Fibroblast of lung (primary cell): ENCODE measurements around the gene LCN6. TPM values are rescaled to one million over a fixed set of nuclear protein-coding genes. Genes with fewer than 3 reads are reported as not detected.

Source experiments
- DNase-seq, 2 donors: peaks; one replicate each; pipeline versions ENCODE4 v3.0.0 to v3.0.0-alpha.2; 2010; ENCODE audit warnings: low read depth in 2 of 2
- H2AFZ ChIP-seq: 2 replicates; pipeline ENCODE4 v1.5.1; 2012; ENCODE audit warnings: low read length, control low read depth, inconsistent platforms
- H3K27ac ChIP-seq: 2 replicates; pipeline ENCODE4 v1.5.1; 2011; ENCODE audit warnings: low read length, control low read depth; ENCODE audit not compliant: insufficient read depth
- H3K27me3 ChIP-seq: 2 replicates; pipeline ENCODE4 v1.5.1; 2011; ENCODE audit warnings: mild to moderate bottlenecking, low read length; ENCODE audit not compliant: control insufficient read depth, insufficient read depth
- H3K36me3 ChIP-seq: 2 replicates; pipeline ENCODE4 v1.5.1; 2011; ENCODE audit warnings: low read length; ENCODE audit not compliant: control insufficient read depth, insufficient read depth
- H3K4me1 ChIP-seq: 2 replicates; pipeline ENCODE4 v1.5.1; 2011; ENCODE audit warnings: low read length; ENCODE audit not compliant: control insufficient read depth, insufficient read depth; ENCODE audit errors: extremely low read depth
- H3K4me2 ChIP-seq: 2 replicates; pipeline ENCODE4 v1.5.1; 2011; ENCODE audit warnings: low read length, control low read depth; ENCODE audit not compliant: insufficient read depth; ENCODE audit errors: extremely low read depth
- H3K4me3 ChIP-seq, 4 experiments: fragments of 200-600 bp in 1 of 4; sonication (generic) in 1 of 4; replicated peaks in 1 of 4; 2 replicates each; pipeline ENCODE4 v1.5.1; 2011 to 2016; ENCODE audit warnings: low read length in 4 of 4, low read depth in 3 of 4, mild to moderate bottlenecking in 3 of 4, control low read depth in 2 of 4, inconsistent platforms in 1 of 4, mixed read lengths in 1 of 4; ENCODE audit not compliant: insufficient read depth in 1 of 4; ENCODE audit errors: control extremely low read depth in 1 of 4
- H3K79me2 ChIP-seq: 2 replicates; pipeline ENCODE4 v1.5.1; 2012; ENCODE audit warnings: mild to moderate bottlenecking, low read length, inconsistent platforms; ENCODE audit not compliant: control insufficient read depth, insufficient read depth
- H3K9ac ChIP-seq: 2 replicates; pipeline ENCODE4 v1.5.1; 2011; ENCODE audit warnings: mild to moderate bottlenecking, low read length, control low read depth; ENCODE audit not compliant: insufficient read depth
- H3K9me3 ChIP-seq: 2 replicates; pipeline ENCODE4 v1.5.1; 2012; ENCODE audit warnings: low read depth, low read length; ENCODE audit not compliant: control insufficient read depth, insufficient read depth
- H4K20me1 ChIP-seq: 2 replicates; pipeline ENCODE4 v1.5.1; 2011; ENCODE audit warnings: low read length; ENCODE audit not compliant: control insufficient read depth, insufficient read depth; ENCODE audit errors: extremely low read depth
- CTCF ChIP-seq, 2 donors: IDR thresholded peaks in 1 of 2; conservative IDR thresholded peaks in 1 of 2; 1 replicate in 1 of 2; 2 replicates in 1 of 2; pipeline ENCODE4 v1.5.1; 2011 to 2012; ENCODE audit warnings: low read length in 2 of 2, control low read depth in 1 of 2, inconsistent platforms in 1 of 2, low read depth in 1 of 2, mild to moderate bottlenecking in 1 of 2
- EZH2 ChIP-seq: IDR thresholded peaks from 2 replicates; pipeline ENCODE4 v1.5.1; 2012; ENCODE audit warnings: low read length, control low read depth, mild to moderate bottlenecking; ENCODE audit errors: missing control alignments
- polyA plus RNA-seq, 2 donors: library from polyadenylated mRNA; depleted of rRNA in 1 of 2; stranded (reverse) in 1 of 2; unstranded in 1 of 2; fragments of >200 nt; gene quantifications; 2 replicates each; pipeline ENCODE4 v1.2.1, GENCODE V29; 2011 to 2012; ENCODE audit warnings: missing spikeins in 1 of 2
- total RNA-seq: library from RNA; depleted of rRNA; stranded (reverse); fragments of >200 nt; gene quantifications from 2 replicates; pipeline ENCODE4 v1.2.1, GENCODE V29; 2014

Gene LCN6
- total and polyA plus RNA-seq, 2 donors (not counting 1 experiment from before 2014, with no cell fraction given) = not detected

- no peak overlapping the region for H3K27ac ChIP-seq
- H3K4me1 ChIP-seq = peaks cover 14% of the 10 kb centered on the region
- no peak overlapping the region for H3K4me3 ChIP-seq
- no peak overlapping the region for H3K4me2 ChIP-seq
- no peak for DNase-seq
- H2AFZ ChIP-seq = no peak overlapping the region
- H3K79me2 ChIP-seq = peaks cover 39% of the 10 kb centered on the region
- no peaks in the 10 kb centered on the region for H3K27me3 ChIP-seq
- peaks cover 5% of the 10 kb centered on the region for H3K36me3 ChIP-seq
- H3K9ac ChIP-seq = no peak overlapping the region
- H3K9me3 ChIP-seq = no peaks in the 10 kb centered on the region
- TF ChIP-seq CTCF (conservative IDR thresholded peaks at IDR 0.05 in 1 of 2, IDR thresholded peaks at IDR 0.05 in 1 of 2; ENCODE audit: low read depth in 1 of 2, low read length in 2 of 2) = no peak
- TF ChIP-seq EZH2 = no peak
- H4K20me1 ChIP-seq = no peaks in the 10 kb centered on the region
Measured at GRCh38 chr9:136729926-136730325, 18.4 kb downstream of the LCN6 start.

DNA sequence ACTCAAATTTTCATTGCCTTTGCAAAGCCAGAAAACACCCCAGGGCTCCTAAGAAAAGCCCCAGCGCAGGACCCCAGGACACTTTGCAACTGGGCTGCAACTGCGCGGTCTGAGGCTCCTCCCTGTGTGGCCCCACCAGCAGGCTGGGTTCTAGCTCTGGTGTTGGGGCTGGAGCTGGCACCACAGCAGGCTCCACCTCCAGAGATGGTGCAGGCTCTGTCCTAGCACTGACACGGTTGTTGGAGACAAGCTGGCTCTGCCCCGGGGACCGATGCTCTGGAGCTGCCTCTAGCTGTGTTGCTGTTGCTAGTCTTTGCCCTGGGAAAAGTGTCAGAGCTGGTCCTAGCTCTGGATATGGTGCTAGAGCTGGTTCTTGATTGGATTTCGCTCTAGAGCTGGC is 19.2 kb downstream of the LCN6 start:
- H3K79me2 ChIP-seq = peaks cover 41% of the 10 kb centered on the region
- DNase-seq = no peak
- no peak overlapping the region for H3K27ac ChIP-seq

GRCh38 chr9:136728548-136729123 is 19.7 kb downstream of the LCN6 start:
- peak; percentile 31 to 48 for DNase-seq
- Histone ChIP-seq H3K27me3 (no peaks in the 10 kb centered on the region), H3K36me3 (peaks cover 12% of the 10 kb centered on the region), H2AFZ (peak overlapping the region; percentile 64), H3K27ac (peak overlapping the region; percentile 63), H4K20me1 (no peaks in the 10 kb centered on the region), H3K79me2 (peaks cover 43% of the 10 kb centered on the region), H3K4me2 (peak overlapping the region; percentile 49), H3K4me3 (peak overlapping the region; percentile 60 to 75 (median 66)), H3K9me3 (no peaks in the 10 kb centered on the region), H3K4me1 (peaks cover 14% of the 10 kb centered on the region), H3K9ac (peak overlapping the region; percentile 80)
- TF ChIP-seq CTCF (conservative IDR thresholded peaks at IDR 0.05 in 1 of 2, IDR thresholded peaks at IDR 0.05 in 1 of 2; ENCODE audit: low read depth in 1 of 2, low read length in 2 of 2) = no peak
- TF ChIP-seq EZH2 = no peak

More for the DNA sequence above, 19.2 kb downstream of the LCN6 start:
- H3K4me1 ChIP-seq = peaks cover 14% of the 10 kb centered on the region
- no peaks in the 10 kb centered on the region for H4K20me1 ChIP-seq
- no peaks in the 10 kb centered on the region for H3K27me3 ChIP-seq
- no peaks in the 10 kb centered on the region for H3K9me3 ChIP-seq
- peak overlapping the region; percentile 80 for H3K9ac ChIP-seq
- TF ChIP-seq CTCF (conservative IDR thresholded peaks at IDR 0.05 in 1 of 2, IDR thresholded peaks at IDR 0.05 in 1 of 2; ENCODE audit: low read depth in 1 of 2, low read length in 2 of 2) = no peak
- H3K4me3 ChIP-seq = peak overlapping the region; percentile 60 to 75 (median 66)
- H2AFZ ChIP-seq = no peak overlapping the region
- H3K36me3 ChIP-seq = peaks cover 8% of the 10 kb centered on the region
- peak overlapping the region; percentile 49 for H3K4me2 ChIP-seq
